ENCODE data around the gene ZNF627.

ZNF627 gene

GRCh38 chr19:11587302-11587974, 9.8 kb upstream of the ZNF627 start (continued):
- TF ChIP-seq, protein P1, sequence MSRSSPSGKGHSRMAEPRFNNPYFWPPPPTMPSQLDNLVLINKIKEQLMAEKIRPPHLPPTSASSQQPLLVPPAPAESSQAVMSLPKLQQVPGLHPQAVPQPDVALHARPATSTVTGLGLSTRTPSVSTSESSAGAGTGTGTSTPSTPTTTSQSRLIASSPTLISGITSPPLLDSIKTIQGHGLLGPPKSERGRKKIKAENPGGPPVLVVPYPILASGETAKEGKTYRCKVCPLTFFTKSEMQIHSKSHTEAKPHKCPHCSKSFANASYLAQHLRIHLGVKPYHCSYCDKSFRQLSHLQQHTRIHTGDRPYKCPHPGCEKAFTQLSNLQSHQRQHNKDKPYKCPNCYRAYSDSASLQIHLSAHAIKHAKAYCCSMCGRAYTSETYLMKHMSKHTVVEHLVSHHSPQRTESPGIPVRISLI (tag by site-specific recombination; IDR thresholded peaks at IDR 0.05): no peak

DNA sequence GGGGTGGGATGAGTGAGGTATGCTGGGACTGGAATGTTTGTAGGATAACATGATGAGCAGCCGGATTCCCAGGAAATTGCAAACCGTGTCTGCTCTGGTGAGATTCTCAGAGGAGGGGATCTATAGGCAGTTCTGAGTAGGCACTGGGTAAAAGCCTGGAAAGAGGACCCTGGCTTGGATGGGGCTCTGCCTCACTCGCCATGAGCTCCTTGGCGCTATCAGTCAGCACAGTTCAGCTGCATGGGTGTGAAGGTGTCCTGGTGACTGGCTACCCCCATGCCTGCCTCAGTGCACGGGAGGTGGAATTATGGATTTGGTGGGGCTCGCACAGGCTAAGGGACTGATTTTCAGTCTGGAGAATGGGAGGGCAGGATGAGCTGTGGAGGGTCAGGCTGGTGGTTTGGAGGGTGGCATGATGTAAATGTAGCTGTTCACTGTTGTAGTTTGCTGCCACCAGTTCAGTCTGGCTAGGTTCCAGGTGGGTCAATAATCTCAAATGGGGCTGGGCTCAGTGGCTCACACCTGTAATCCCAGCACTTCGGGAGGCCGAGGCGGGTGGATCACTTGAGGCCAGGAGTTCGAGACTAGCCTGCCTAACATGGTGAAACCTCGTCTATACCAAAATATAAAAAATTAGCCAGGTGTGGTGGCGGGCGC, 9.2 kb upstream of the ZNF627 start:
- TF ChIP-seq ZNF335 (tag by site-specific recombination; conservative IDR thresholded peaks at IDR 0.05): peak; percentile 52
- TF ChIP-seq ZFP3 (tag by site-specific recombination; IDR thresholded peaks at IDR 0.05; ENCODE audit: low read depth): no peak
- no peak for TF ChIP-seq ZNF692 (tag by site-specific recombination; IDR thresholded peaks at IDR 0.05)
- TF ChIP-seq ZNF768 (tag by site-specific recombination; IDR thresholded peaks at IDR 0.05): no peak
- no peak for TF ChIP-seq KLF10 (tag by site-specific recombination; IDR thresholded peaks at IDR 0.05)
- no peak overlapping the region for H3K4me3 ChIP-seq (ENCODE audit: low read depth, low read length)
- H3K36me3 ChIP-seq (ENCODE audit: control insufficient read depth in 2 of 2, insufficient read depth in 1 of 2, low read length in 2 of 2): no peaks in the 10 kb centered on the region
- H3K4me1 ChIP-seq (ENCODE audit: control insufficient read depth, insufficient read depth, low read length): no peaks in the 10 kb centered on the region
- H3K9me3 ChIP-seq (ENCODE audit: control insufficient read depth, insufficient read depth, low read depth, low read length): no peaks in the 10 kb centered on the region
- ChIA-PET CTCF (interaction anchor here (0.7 to 1.5 kb wide), 8 partner anchors 19 to 344 kb away, joined by 3 to 4 read pairs (median 3); partner anchors contain the start of gene ELOF1), POLR2A (interaction anchor here (0.8 kb wide), 1 partner anchor 29 kb away, joined by 4 read pairs; the partner anchor contains the start of gene ELOF1)
- H3K27ac ChIP-seq (ENCODE audit: extremely low read depth, low read depth, low read length): no peak overlapping the region

DNA sequence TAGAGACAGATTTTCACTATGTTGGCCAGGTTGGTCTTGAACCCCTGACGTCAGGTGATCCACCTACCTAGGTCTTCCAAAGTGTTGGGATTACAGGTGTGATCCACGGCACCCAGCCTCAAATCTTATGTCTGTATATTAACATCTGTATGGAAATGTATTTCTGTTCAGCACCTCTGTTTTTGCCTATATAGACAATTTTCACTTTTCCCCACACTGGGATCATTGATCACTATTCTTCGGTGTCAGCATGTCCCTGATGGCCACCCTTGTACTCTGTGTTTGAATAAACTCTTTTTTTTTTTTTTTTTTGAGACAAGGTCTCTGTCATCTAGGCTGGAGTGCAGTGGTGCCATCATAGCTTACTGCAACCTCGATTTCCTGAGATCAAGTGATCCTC, 3.2 kb upstream of the ZNF627 start:
- Histone ChIP-seq H3K36me3 (ENCODE audit: control insufficient read depth in 2 of 2, insufficient read depth in 1 of 2, low read length in 2 of 2) (peaks cover 5 to 6% of the 10 kb centered on the region in 2 experiments; a peak in 2 of 3 replicates), H3K9me3 (ENCODE audit: control insufficient read depth, insufficient read depth, low read depth, low read length) (no peaks in the 10 kb centered on the region), H3K4me1 (ENCODE audit: control insufficient read depth, insufficient read depth, low read length) (no peaks in the 10 kb centered on the region), H3K27ac (ENCODE audit: extremely low read depth, low read depth, low read length) (no peak overlapping the region), H3K4me3 (ENCODE audit: low read depth, low read length) (no peak overlapping the region)
- POLR2A ChIA-PET: interaction anchor here (0.6 kb wide), 1 partner anchor 28 kb away, joined by 3 read pairs; no protein-coding TSS in a partner anchor
- CTCF ChIA-PET: interaction anchor here (0.5 kb wide), 1 partner anchor 360 kb away, joined by 4 read pairs; no protein-coding TSS in a partner anchor
- TF ChIP-seq ZNF248 (tag by site-specific recombination; IDR thresholded peaks at IDR 0.05): no peak
- TF ChIP-seq ZNF266 (tag by site-specific recombination; IDR thresholded peaks at IDR 0.05; ENCODE audit: low read depth): no peak
- no peak for TF ChIP-seq ZNF596 (tag by site-specific recombination; IDR thresholded peaks at IDR 0.05)
- TF ChIP-seq ZNF341 (tag by site-specific recombination; IDR thresholded peaks at IDR 0.05; ENCODE audit: low read depth): no peak
- TF ChIP-seq, protein P2, sequence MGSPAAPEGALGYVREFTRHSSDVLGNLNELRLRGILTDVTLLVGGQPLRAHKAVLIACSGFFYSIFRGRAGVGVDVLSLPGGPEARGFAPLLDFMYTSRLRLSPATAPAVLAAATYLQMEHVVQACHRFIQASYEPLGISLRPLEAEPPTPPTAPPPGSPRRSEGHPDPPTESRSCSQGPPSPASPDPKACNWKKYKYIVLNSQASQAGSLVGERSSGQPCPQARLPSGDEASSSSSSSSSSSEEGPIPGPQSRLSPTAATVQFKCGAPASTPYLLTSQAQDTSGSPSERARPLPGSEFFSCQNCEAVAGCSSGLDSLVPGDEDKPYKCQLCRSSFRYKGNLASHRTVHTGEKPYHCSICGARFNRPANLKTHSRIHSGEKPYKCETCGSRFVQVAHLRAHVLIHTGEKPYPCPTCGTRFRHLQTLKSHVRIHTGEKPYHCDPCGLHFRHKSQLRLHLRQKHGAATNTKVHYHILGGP (tag by site-specific recombination; IDR thresholded peaks at IDR 0.05): no peak
- TF ChIP-seq GLI4 (tag by site-specific recombination; IDR thresholded peaks at IDR 0.05): no peak
- TF ChIP-seq GLIS1 (tag by site-specific recombination; IDR thresholded peaks at IDR 0.05): no peak
- TF ChIP-seq ZNF292 (tag by site-specific recombination; IDR thresholded peaks at IDR 0.05; ENCODE audit: borderline replicate concordance, low read depth): no peak
- no peak for TF ChIP-seq SCRT1 (tag by site-specific recombination; IDR thresholded peaks at IDR 0.05; ENCODE audit: borderline replicate concordance)
- TF ChIP-seq ZBTB1 (tag by site-specific recombination; IDR thresholded peaks at IDR 0.05): no peak
- TF ChIP-seq ZNF146 (tag by site-specific recombination; IDR thresholded peaks at IDR 0.05): no peak
- TF ChIP-seq GFI1B (tag by site-specific recombination; IDR thresholded peaks at IDR 0.05): no peak
- no peak for TF ChIP-seq ZSCAN18 (tag by site-specific recombination; IDR thresholded peaks at IDR 0.05)
- no peak for TF ChIP-seq ZNF37A (tag by site-specific recombination; IDR thresholded peaks at IDR 0.05)
- no peak for TF ChIP-seq ZNF354C (tag by site-specific recombination; IDR thresholded peaks at IDR 0.05; ENCODE audit: borderline replicate concordance, low read depth)
